Forelimb muscle (tissue), 1 donor: ENCODE measurements around the gene KRT31. TPM values are rescaled to one million over a fixed set of nuclear protein-coding genes. Genes with fewer than 3 reads are reported as not detected.
"Not testable (repeated sequence)": the region's sequence is repeated elsewhere in the genome, so short reads cannot be mapped to it uniquely, and the experiment has no call there.

ENCODE experiments used
- DNase-seq: peaks from one replicate; pipeline ENCODE4 v3.0.0-alpha.2; 2013; ENCODE audit warnings: low read depth
- polyA plus RNA-seq: library from polyadenylated mRNA; unstranded; fragments of 120-200 nt; gene quantifications from one replicate; pipeline ENCODE4 v1.2.1, GENCODE V29; 2013; ENCODE audit not compliant: insufficient read length

KRT31 gene
- polyA plus RNA-seq: 5.9 TPM

GRCh38 chr17:41396996-41397660 is at the start of gene KRT31:
TSS of gene KRT31 (minus strand) at chr17:41397608. CDS start at chr17:41397539, 69 bp downstream.
- DNase-seq: no peak

- no peak for DNase-seq
These were observed 49.4 kb upstream of the KRT31 start for GRCh38 chr17:41446806-41447205.

DNA sequence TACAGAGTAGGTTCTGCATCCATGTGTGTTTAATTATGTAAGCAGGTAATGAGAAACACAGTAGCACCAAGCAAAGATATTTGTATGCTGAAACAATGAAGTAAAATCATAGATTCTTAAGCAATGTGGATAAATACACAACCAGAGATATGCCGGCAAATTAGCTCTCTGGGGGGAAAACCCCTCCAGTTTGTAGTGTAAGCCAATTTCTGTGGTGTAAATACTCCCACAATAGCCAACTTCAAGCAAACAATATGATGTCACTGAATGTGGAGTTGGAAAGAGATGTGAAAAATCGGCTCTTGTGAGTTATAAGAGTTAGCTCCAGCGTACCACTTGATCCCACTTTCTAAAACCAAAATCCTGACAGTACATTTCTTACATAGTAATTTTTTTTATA is 47.2 kb upstream of the KRT31 start:
- no peak for DNase-seq

- no peak for DNase-seq
These were observed 46.8 kb upstream of the KRT31 start for GRCh38 chr17:41444186-41444585.

DNA sequence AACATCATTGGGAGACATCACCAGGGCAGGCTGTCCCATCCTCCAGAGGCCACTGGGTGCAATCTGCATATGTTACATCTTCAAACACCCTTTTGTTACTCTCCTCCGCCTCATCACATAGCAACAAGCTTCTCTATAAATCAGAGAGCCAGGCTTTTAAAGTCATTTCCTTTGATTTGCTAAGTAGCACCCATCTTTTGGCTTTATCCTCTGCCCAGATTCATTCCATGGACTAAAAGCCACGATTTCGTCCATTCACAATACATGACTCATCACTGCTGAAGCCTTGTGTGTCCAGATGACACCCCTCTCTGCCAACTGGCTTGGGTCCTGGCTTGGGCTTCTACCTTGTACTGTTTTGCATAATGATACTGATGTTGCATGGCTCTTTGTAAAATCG is 45.3 kb upstream of the KRT31 start:
- no peak for DNase-seq

GRCh38 chr17:41440531-41441033 is 43.2 kb upstream of the KRT31 start, which contains the start of gene KRT38:
TSS of gene KRT38 (minus strand) at chr17:41440983. CDS start at chr17:41440921, 62 bp downstream.
- no peak for DNase-seq

DNA sequence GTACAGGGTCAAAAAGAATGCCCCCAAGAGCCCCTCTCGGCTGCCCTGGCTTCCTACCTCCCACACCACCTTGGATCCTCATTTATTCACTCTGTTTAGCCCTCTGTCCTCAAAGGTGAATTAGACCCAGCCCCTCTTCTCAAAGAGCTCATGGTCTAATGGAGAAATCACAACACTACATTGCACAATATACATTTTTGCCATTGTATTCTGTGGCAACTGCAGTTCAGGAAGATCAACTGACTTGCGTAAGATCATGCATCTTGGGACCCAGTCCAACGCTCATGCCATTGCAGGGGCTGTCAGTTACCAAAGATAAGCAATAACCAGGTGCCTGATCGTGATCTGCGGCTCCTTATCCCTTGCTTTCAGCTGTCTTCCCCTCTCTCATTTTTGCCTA is 42.0 kb upstream of the KRT31 start:
- DNase-seq: no peak

- DNase-seq: no peak
These were observed 40.4 kb upstream of the KRT31 start for GRCh38 chr17:41437769-41438168.

DNA sequence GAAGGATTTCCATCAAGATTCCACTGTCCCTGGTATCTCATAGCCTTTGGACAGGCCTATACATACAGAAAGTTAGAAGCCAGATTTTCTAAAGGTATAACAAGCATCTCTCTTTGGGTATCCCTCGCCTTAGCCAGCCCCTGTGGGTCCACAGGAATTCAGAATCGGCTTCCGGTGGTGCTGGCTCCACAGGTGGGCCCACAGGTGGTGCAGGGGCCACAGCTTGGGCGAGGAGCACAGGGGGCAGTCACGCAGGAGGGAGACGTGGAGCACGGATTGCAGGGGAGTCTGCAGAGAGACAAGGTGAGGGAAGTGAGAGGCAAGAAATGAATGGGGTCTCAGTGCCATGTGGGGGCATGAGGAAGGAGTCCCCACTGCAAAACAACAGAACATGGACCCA is 39.8 kb upstream of the KRT31 start:
- DNase-seq: no peak

DNA sequence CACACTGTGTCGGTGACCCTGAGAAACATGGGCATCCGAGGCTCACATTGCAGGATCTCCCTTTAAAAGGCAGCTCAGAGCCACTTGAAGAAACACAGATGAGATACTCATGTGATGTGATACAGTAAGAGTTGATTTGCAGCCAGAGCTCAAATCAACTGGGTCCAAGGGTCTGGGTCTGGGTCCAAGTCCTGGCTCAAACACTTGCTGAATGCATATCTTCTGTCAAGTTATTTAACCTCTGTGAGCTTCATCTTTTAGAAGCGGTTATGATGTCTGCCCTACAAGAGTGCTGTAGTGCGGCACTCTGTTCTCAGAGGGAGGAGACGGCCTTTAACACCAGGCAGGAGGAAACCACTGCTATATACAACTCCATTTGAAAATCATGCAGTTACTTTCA is 37.0 kb upstream of the KRT31 start:
- DNase-seq: no peak

DNA sequence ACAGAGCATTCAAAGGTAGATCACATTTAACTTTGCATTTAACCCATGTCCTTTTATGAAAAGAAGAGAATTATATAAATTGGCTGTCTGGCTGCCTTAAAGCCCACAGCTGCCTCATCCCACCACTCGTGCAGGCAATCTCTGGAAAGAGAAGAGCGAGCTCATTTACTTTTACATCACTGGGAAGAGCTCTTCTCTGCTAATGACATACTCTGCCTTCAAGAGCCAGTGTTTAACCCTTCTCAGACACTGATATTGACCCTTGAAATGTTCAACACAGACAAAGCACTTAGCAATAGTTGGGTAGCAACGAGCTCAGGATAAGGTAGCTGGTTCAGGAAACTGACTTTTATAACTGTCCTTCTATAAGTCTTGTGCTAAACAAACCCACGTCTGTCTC is 36.6 kb upstream of the KRT31 start:
- DNase-seq: no peak

DNA sequence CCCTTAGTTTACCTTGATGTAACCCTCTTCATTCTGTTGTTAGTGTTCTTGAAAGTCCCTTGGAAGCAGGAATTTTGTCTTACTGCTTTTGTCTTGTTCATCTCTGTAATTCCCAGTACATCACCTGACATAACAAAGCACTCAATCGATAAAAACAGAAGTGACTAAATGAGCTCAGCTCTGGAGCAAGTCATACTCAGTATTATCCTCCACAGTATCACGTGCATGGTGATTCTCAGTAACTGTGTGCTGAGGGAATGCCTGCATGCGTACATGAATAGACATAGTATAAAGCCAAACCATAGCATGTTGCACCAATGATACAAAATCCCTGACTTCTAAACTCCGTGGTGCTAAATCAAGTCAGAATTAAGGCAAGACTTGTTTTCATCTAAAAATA is 36.2 kb upstream of the KRT31 start:
- no peak for DNase-seq

DNA sequence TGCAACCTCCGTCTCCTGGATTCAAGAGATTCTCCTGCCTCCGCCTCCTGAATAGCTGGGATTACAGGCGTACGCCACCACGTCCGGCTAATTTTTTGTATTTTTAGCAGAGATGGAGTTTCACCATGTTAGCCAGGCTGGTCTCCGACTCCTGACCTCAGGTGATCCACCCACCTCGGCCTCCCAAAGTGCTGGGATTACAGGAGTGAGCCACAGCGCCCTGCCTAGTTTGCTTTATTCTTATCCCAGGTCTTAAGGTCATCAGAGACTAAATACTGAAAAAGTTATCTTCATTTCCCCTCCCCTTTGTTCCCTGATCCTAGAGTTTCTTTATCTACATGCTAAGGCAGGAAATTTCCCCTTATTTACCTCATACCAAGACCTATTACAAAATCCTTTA is 33.0 kb upstream of the KRT31 start:
- not testable (repeated sequence) for DNase-seq

- no peak for DNase-seq
These were observed 32.3 kb upstream of the KRT31 start for GRCh38 chr17:41429667-41430066.

GRCh38 chr17:41428591-41429291 is 31.3 kb upstream of the KRT31 start:
- DNase-seq: no peak

GRCh38 chr17:41424111-41424635 is 26.8 kb upstream of the KRT31 start, which contains the start of gene KRT37:
TSS of gene KRT37 (minus strand) at chr17:41424585. CDS start at chr17:41424523, 62 bp downstream.
- no peak for DNase-seq

DNA sequence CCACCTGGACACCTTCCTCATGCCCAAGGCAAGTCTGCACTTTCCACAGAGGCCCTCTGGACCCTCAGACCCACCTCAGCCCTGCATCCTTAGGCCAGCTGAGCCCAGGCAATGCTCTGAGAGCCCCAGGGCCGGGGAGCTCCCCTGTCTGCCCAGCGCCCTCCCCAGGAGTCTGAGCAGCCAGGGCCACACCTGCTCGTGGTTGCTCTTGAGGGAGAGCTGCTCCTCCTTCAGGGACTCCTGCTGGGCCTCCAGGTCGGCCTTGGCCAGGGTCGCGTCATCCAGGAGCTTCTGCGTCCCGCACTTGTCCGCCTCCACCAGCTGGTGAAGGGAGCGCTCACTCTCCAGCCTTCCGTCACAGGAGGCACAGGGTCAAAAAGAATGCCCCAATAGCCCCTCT is 25.2 kb upstream of the KRT31 start:
- not testable (repeated sequence) for DNase-seq

DNA sequence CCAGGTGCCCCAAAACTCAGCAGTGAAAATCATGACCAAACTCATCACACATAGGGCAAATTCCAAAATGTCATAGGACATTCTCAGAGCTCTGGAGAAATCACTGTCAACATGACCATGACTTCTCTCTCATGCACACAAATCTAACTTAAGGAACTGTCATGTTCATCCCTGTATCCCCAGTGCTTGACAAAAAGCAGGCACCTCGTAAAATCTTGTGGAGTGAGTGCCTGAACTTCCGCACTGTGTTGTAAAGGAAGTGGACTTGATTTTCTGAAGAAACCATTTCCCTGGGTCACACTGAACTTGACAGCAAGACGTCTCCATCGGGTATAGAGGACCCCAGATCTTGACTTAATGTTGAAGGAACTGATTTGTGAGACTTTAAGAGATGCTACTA is 24.2 kb upstream of the KRT31 start:
- no peak for DNase-seq

GRCh38 chr17:41421116-41421515 is 23.7 kb upstream of the KRT31 start:
- DNase-seq: no peak

DNA sequence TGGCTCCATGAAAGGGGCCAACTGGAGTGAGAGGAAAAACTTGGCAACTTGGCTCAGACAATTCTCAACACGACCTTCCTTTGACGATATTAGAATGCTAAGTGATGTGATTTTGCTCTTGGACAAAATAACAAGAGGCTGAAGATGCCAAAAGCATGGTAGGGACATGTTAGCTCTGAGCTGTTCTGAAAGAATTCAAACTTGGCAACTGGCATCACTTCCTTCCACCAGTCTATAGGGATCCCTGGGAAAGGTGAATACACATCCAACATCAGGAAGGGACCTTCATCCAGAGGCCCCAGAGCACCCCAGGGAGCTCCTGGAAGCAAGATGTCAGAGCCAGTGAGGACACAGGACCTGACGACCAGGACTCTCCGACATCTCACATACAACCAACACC is 22.7 kb upstream of the KRT31 start:
- DNase-seq: no peak

- no peak for DNase-seq
These were observed 22.3 kb upstream of the KRT31 start for GRCh38 chr17:41419716-41420115.

DNA sequence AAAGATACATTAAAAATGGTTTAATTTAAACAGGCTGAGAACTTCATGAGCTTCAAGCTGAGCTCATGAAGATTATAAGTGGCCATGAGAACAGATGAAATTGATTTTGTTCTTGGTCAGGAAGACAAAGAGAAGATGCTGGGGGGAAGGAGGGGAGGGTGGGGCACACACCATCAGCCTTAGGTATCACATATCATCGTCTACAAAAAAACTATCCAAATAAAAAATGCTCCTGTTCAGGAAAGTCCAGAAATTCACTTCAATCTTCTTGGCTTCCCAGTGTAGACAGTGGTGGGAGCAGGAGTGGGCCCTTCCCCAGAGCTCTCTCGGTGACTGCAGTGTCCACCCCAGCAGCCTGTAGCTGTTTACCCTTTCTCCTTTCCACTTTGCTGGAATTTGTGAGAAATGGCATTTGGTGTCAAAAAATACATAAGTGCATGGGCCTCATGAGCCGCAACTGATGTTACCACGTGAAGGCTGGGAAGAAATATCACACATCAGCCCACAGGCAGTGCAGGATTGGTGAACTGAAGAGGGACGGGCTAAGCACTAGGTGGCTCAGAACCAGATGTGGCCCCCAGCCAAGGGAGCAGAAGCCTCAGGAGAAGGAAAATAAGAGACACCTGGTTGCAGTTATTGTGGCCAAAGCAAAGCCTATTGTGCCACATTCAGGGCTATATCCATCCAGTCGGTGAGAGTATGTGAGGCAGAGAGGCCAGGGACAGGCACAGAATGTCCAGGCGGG is 20.9 kb upstream of the KRT31 start:
- no peak for DNase-seq
